K562 (cell line): ENCODE measurements around the gene MAMDC4. TPM values are rescaled to one million over a fixed set of nuclear protein-coding genes. Genes with fewer than 3 reads are reported as not detected.

ENCODE experiments used
- MAZ ChIP-seq, 2 experiments: fragments of 450-650 bp in 1 of 2; sonication (generic) in 1 of 2; formaldehyde crosslinking; IDR thresholded peaks in 1 of 2; conservative IDR thresholded peaks in 1 of 2; 2 replicates each; pipeline versions ENCODE4 v1.4.0 to v1.5.0; 2020; ENCODE audit warnings: mild to moderate bottlenecking in 1 of 2, missing genetic modification reagents in 1 of 2
- POLR2G ChIP-seq: fragments of 200-400 bp; formaldehyde crosslinking; IDR thresholded peaks from 2 replicates; pipeline ENCODE4 v1.6.1; 2017; ENCODE audit warnings: low read depth, mild to moderate bottlenecking, antibody characterized with exemption, low read length, moderate library complexity
- polyA plus RNA-seq, 8 experiments: library from polyadenylated mRNA; depleted of rRNA in 4 of 8; stranded (reverse) in 5 of 8; unstranded in 3 of 8; fragments of >200 nt; fragmentation: Nextera tagmentation in 2 of 8; fragmentation: Illumina TruSeq in 1 of 8; extraction: Ambion mirVana in 2 of 8; extraction: Trizol in 1 of 8; gene quantifications; 2 replicates each; pipeline versions ENCODE4 v1.2.1 to v1.2.3, GENCODE V29; 2011 to 2014; ENCODE audit warnings: inconsistent platforms in 1 of 8, missing spikeins in 1 of 8
- total RNA-seq, 7 experiments: library from RNA; depleted of rRNA in 6 of 7; stranded (reverse); fragments of >200 nt in 6 of 7; fragmentation: Illumina TruSeq in 2 of 7; extraction: Trizol in 2 of 7; gene quantifications; 2 replicates each; pipeline versions ENCODE4 v1.2.1 to v1.2.3, GENCODE V29; 2011 to 2021; ENCODE audit warnings: low replicate concordance in 1 of 7
- TF ChIP-seq, protein P1 (sequence below), 3 experiments: IDR thresholded peaks in 2 of 3; conservative IDR thresholded peaks in 1 of 3; 2 replicates each; pipeline ENCODE4 v1.5.1; 2011 to 2012; ENCODE audit warnings: low read length in 3 of 3, mild to moderate bottlenecking in 3 of 3, control low read depth in 2 of 3, improper control_type of control experiment in 1 of 3, inconsistent platforms in 1 of 3, low read depth in 1 of 3, mixed read lengths in 1 of 3, moderate library complexity in 1 of 3; ENCODE audit not compliant: insufficient read depth in 2 of 3
- TF ChIP-seq, protein P2 (sequence below): sonication (generic); formaldehyde crosslinking; IDR thresholded peaks from 2 replicates; pipeline ENCODE4 v1.8.1; 2023; ENCODE audit warnings: mild to moderate bottlenecking, missing genetic modification reagents

The MAMDC4 gene
- total and polyA plus RNA-seq, 9 of the 15 experiments (the other 6 are each of a cell fraction or from before 2014, with no cell fraction given), result 0.03 to 10.8 (median 1.5) TPM

DNA sequence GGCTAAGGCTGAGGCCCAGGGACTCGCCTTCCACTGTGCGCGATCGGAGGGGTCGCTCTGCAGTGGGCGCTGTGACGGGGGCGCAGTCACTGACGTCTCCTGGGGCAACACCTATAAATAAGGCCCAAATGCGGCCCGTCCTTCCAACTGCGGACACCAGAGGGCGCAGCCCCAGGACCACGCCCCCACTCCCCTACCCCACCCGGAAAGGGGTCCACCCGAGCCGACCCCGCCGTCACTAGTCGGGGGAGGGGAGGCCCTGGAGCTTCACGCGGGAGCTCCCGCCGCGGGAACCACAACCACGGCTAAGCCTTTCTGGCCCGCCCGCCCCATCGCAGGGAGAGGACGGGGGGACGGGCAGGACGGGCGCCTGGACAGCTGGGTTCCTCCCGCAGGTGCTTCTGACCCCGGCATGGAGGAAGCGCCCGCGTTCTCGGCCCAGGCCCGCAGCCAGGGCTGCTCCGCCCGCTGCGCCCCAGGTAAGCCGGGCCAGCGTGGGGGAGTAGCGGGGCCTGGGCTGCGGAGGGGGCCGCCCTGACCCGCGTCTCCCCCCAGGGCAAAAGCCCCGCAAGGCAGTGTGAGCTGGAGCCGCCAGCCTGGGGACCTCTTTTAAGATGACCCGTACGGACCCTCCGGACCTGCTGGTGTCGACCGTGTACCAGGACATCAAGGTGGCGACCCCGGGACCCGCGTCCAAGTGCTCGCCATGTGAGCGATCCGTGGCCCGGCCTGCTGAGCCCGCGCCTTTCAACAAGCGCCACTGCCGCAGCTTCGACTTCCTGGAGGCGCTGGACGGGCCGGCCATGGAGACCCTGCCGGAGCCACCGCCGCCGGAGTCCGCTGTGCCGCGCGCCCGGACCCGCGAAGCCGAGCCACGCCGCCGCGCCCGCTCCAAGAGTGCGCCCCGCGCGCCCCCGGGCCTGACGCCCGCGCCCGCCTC is 8.1 kb upstream of the MAMDC4 start (continued):
- TF ChIP-seq POLR2G, result peak; percentile 59
- TF ChIP-seq, protein P1, sequence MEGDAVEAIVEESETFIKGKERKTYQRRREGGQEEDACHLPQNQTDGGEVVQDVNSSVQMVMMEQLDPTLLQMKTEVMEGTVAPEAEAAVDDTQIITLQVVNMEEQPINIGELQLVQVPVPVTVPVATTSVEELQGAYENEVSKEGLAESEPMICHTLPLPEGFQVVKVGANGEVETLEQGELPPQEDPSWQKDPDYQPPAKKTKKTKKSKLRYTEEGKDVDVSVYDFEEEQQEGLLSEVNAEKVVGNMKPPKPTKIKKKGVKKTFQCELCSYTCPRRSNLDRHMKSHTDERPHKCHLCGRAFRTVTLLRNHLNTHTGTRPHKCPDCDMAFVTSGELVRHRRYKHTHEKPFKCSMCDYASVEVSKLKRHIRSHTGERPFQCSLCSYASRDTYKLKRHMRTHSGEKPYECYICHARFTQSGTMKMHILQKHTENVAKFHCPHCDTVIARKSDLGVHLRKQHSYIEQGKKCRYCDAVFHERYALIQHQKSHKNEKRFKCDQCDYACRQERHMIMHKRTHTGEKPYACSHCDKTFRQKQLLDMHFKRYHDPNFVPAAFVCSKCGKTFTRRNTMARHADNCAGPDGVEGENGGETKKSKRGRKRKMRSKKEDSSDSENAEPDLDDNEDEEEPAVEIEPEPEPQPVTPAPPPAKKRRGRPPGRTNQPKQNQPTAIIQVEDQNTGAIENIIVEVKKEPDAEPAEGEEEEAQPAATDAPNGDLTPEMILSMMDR (IDR thresholded peaks at IDR 0.05 in 2 of 3, conservative IDR thresholded peaks at IDR 0.05 in 1 of 3; ENCODE audit: insufficient read depth in 2 of 3, low read depth in 1 of 3, low read length in 3 of 3), result peak; percentile 36 to 62 (median 53); a peak in 5 of 6 replicates
- peak in 1 of 2 experiments; percentile 26; a peak in 1 of 4 replicates for TF ChIP-seq MAZ (CRISPR knock-in tag; conservative IDR thresholded peaks at IDR 0.05 in 1 of 2, IDR thresholded peaks at IDR 0.05 in 1 of 2)
- TF ChIP-seq, protein P2, sequence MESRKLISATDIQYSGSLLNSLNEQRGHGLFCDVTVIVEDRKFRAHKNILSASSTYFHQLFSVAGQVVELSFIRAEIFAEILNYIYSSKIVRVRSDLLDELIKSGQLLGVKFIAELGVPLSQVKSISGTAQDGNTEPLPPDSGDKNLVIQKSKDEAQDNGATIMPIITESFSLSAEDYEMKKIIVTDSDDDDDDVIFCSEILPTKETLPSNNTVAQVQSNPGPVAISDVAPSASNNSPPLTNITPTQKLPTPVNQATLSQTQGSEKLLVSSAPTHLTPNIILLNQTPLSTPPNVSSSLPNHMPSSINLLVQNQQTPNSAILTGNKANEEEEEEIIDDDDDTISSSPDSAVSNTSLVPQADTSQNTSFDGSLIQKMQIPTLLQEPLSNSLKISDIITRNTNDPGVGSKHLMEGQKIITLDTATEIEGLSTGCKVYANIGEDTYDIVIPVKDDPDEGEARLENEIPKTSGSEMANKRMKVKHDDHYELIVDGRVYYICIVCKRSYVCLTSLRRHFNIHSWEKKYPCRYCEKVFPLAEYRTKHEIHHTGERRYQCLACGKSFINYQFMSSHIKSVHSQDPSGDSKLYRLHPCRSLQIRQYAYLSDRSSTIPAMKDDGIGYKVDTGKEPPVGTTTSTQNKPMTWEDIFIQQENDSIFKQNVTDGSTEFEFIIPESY (CRISPR knock-in tag), result peak; percentile 71
